CD14-positive monocyte (primary cell): ENCODE measurements around the gene SRCIN1. TPM values are rescaled to one million over a fixed set of nuclear protein-coding genes. Genes with fewer than 3 reads are reported as not detected.
A peak's percentile ranks its signal among the peaks of the same experiment; 100 is the strongest.

ENCODE experiments used
- DNase-seq, 3 donors: peaks; one replicate each; pipeline ENCODE4 v3.0.0-alpha.2; 2011 to 2022
- H2AFZ ChIP-seq: 2 replicates; pipeline ENCODE4 v1.6.0; 2012; ENCODE audit warnings: mild to moderate bottlenecking, low read depth, low read length, inconsistent platforms; ENCODE audit not compliant: insufficient read depth, poor library complexity, severe bottlenecking
- H3K27ac ChIP-seq, 2 donors: 1 replicate in 1 of 2; 2 replicates in 1 of 2; pipeline ENCODE4 v1.5.1; 2012 to 2013; ENCODE audit warnings: low read length in 2 of 2, control low read depth in 1 of 2, inconsistent platforms in 1 of 2, low read depth in 1 of 2, mild to moderate bottlenecking in 1 of 2
- H3K27me3 ChIP-seq, 2 donors: one replicate each; pipeline versions ENCODE4 v1.6.0 to v1.6.1; 2011 to 2013; ENCODE audit warnings: low read length in 2 of 2; ENCODE audit not compliant: control insufficient read depth in 2 of 2, insufficient read depth in 2 of 2
- H3K36me3 ChIP-seq, 2 donors: replicated peaks in 1 of 2; 1 replicate in 1 of 2; 2 replicates in 1 of 2; pipeline versions ENCODE4 v1.5.1 to v1.6.1; 2012 to 2013; ENCODE audit warnings: low read length in 2 of 2, control low read depth in 1 of 2, inconsistent platforms in 1 of 2, mild to moderate bottlenecking in 1 of 2; ENCODE audit not compliant: insufficient read depth in 2 of 2, control insufficient read depth in 1 of 2
- H3K4me1 ChIP-seq, 2 donors: 1 replicate in 1 of 2; 2 replicates in 1 of 2; pipeline versions ENCODE4 v1.5.1 to v1.6.1; 2012 to 2013; ENCODE audit warnings: low read length in 2 of 2, control low read depth in 1 of 2, inconsistent platforms in 1 of 2, mild to moderate bottlenecking in 1 of 2, moderate library complexity in 1 of 2; ENCODE audit not compliant: insufficient read depth in 2 of 2, control insufficient read depth in 1 of 2
- H3K4me2 ChIP-seq: replicated peaks from 2 replicates; pipeline ENCODE3; 2012; ENCODE audit warnings: low read length, moderate library complexity, mild to moderate bottlenecking; ENCODE audit not compliant: poor library complexity, severe bottlenecking; ENCODE audit errors: extremely low read depth
- H3K4me3 ChIP-seq, 3 experiments: fragments of 200-600 bp in 1 of 3; sonication (generic) in 1 of 3; replicated peaks in 1 of 3; 1 replicate in 2 of 3; 2 replicates in 1 of 3; pipeline ENCODE4 v1.5.1; 2011 to 2013; ENCODE audit warnings: low read length in 3 of 3, mild to moderate bottlenecking in 3 of 3, control low read depth in 2 of 3, low read depth in 2 of 3, inconsistent platforms in 1 of 3, moderate library complexity in 1 of 3
- H3K79me2 ChIP-seq: 2 replicates; pipeline ENCODE4 v1.6.0; 2012; ENCODE audit warnings: mild to moderate bottlenecking, control low read depth, inconsistent platforms, low read length, moderate library complexity; ENCODE audit not compliant: insufficient read depth
- H3K9ac ChIP-seq: 2 replicates; pipeline ENCODE4 v1.6.0; 2017; ENCODE audit warnings: low read length, mild to moderate bottlenecking; ENCODE audit not compliant: insufficient read depth, poor library complexity, severe bottlenecking
- H3K9me3 ChIP-seq, 2 donors: replicated peaks in 1 of 2; 1 replicate in 1 of 2; 2 replicates in 1 of 2; pipeline versions ENCODE4 v1.5.1 to v1.6.1; 2012 to 2013; ENCODE audit warnings: low read length in 2 of 2, control low read depth in 1 of 2; ENCODE audit not compliant: control insufficient read depth in 1 of 2, insufficient read depth in 1 of 2
- H4K20me1 ChIP-seq: 2 replicates; pipeline ENCODE4 v1.6.0; 2012; ENCODE audit warnings: mild to moderate bottlenecking, low read length, control low read depth, moderate library complexity; ENCODE audit not compliant: insufficient read depth
- H3K27ac Mint-ChIP-seq, 7 donors: one replicate each; pipeline ENCODE4 v1.8.0; 2020; ENCODE audit warnings: mild to moderate bottlenecking in 7 of 7, mixed read lengths in 7 of 7, moderate library complexity in 6 of 7, inconsistent platforms in 2 of 7
- H3K27me3 Mint-ChIP-seq, 3 donors: one replicate each; pipeline ENCODE4 v1.8.0; 2021 to 2022; ENCODE audit warnings: low read depth in 3 of 3, mild to moderate bottlenecking in 3 of 3, mixed read lengths in 3 of 3, moderate library complexity in 3 of 3, inconsistent platforms in 1 of 3
- H3K36me3 Mint-ChIP-seq, 2 donors: one replicate each; pipeline ENCODE4 v1.8.0; 2020; ENCODE audit warnings: mixed read lengths in 2 of 2, inconsistent platforms in 1 of 2, mild to moderate bottlenecking in 1 of 2
- H3K4me1 Mint-ChIP-seq: one replicate; pipeline ENCODE4 v1.8.0; 2020; ENCODE audit warnings: mild to moderate bottlenecking, mixed read lengths
- H3K4me3 Mint-ChIP-seq, 2 donors: one replicate each; pipeline ENCODE4 v1.8.0; 2020; ENCODE audit warnings: mild to moderate bottlenecking in 2 of 2, mixed read lengths in 2 of 2, moderate library complexity in 1 of 2
- H3K9me3 Mint-ChIP-seq, 7 donors: one replicate each; pipeline ENCODE4 v1.8.0; 2020 to 2022; ENCODE audit warnings: mixed read lengths in 7 of 7, mild to moderate bottlenecking in 6 of 7, moderate library complexity in 6 of 7, inconsistent platforms in 2 of 7
- CTCF ChIP-seq: fragments of 200-600 bp; IDR thresholded peaks from one replicate; pipeline ENCODE4 v1.8.0; 2022; ENCODE audit warnings: antibody characterized with exemption, mild to moderate bottlenecking
- WGBS: methylation state at CpG from one replicate; pipeline ENCODE4 v1.1.5; 2013; ENCODE audit warnings: missing lambda C conversion rate; ENCODE audit not compliant: insufficient coverage; 5-methylcytosine and 5-hydroxymethylcytosine counted together
- intact Hi-C, 2 donors: fragments of 100-400 bp; cut with micrococcal nuclease; formaldehyde crosslinking; loops; one replicate each; pipeline versions ENCODE4 v1.15.0 to v1.15.1; 2023
- polyA plus RNA-seq, 3 donors: library from polyadenylated mRNA; depleted of rRNA in 1 of 3; unstranded in 2 of 3; stranded (reverse) in 1 of 3; fragments of 300-500 nt in 2 of 3; fragments of >200 nt in 1 of 3; fragmentation: Illumina TruSeq in 2 of 3; gene quantifications; 1 replicate in 2 of 3; 2 replicates in 1 of 3; pipeline ENCODE4 v1.2.3, GENCODE V29; 2012 to 2021

The SRCIN1 gene
- polyA plus RNA-seq, 3 donors = 0.01 TPM; not detected in 2

- WGBS = 93% methylated on average over 8 of the region's 8 CpGs
- H3K36me3 ChIP-seq = no peaks in the 10 kb centered on the region
- Mint-ChIP-seq H3K36me3 (no peaks in the 10 kb centered on the region), H3K27ac (no peak overlapping the region), H3K4me1 (no peaks in the 10 kb centered on the region), H3K27me3 (peaks cover 14 to 47% (median 23%) of the 10 kb centered on the region in 3 donors), H3K4me3 (no peak overlapping the region), H3K9me3 (no peaks in the 10 kb centered on the region)
- H3K4me2 ChIP-seq = no peak overlapping the region
- no peak for TF ChIP-seq CTCF
- H3K4me1 ChIP-seq = no peaks in the 10 kb centered on the region
- H3K9ac ChIP-seq = no peak overlapping the region
- no peak for DNase-seq
- H3K9me3 ChIP-seq = no peaks in the 10 kb centered on the region
- no peak overlapping the region for H2AFZ ChIP-seq
- H3K27ac ChIP-seq = no peak overlapping the region
- no peak overlapping the region for H3K4me3 ChIP-seq
- H3K27me3 ChIP-seq = no peaks in the 10 kb centered on the region
- H4K20me1 ChIP-seq = no peaks in the 10 kb centered on the region
- H3K79me2 ChIP-seq = no peaks in the 10 kb centered on the region
- intact Hi-C loops = loop anchor here in 1 of 2 donors (10.0 kb wide), 1 partner anchor 114 kb away; no protein-coding TSS in a partner anchor
Measured at GRCh38 chr17:38550661-38551060, 55.1 kb downstream of the SRCIN1 start.

GRCh38 chr17:38549285-38549684 is 56.5 kb downstream of the SRCIN1 start:
- peaks cover 14 to 40% (median 17%) of the 10 kb centered on the region in 3 donors for H3K27me3 Mint-ChIP-seq
- H3K9me3 Mint-ChIP-seq = no peaks in the 10 kb centered on the region
- no peak for TF ChIP-seq CTCF

More at GRCh38 chr17:38549285-38549684, 56.5 kb downstream of the SRCIN1 start:
- 78% methylated on average over 4 of the region's 4 CpGs for WGBS
- H3K9ac ChIP-seq = no peak overlapping the region
- no peak overlapping the region for H2AFZ ChIP-seq
- H3K27me3 ChIP-seq = no peaks in the 10 kb centered on the region
- DNase-seq = no peak
- no peak overlapping the region for H3K4me2 ChIP-seq
- H3K79me2 ChIP-seq = no peaks in the 10 kb centered on the region
- no peaks in the 10 kb centered on the region for H3K4me1 Mint-ChIP-seq
- no peak overlapping the region for H3K27ac ChIP-seq
- no peaks in the 10 kb centered on the region for H3K9me3 ChIP-seq
- H3K27ac Mint-ChIP-seq = peak overlapping the region in 1 of 7 donors; percentile 11
- intact Hi-C loops = no loop called here
- H3K36me3 ChIP-seq = no peaks in the 10 kb centered on the region
- H3K4me1 ChIP-seq = no peaks in the 10 kb centered on the region
- peak overlapping the region in 1 of 2 donors; percentile 17 for H3K4me3 Mint-ChIP-seq
- no peaks in the 10 kb centered on the region for H3K36me3 Mint-ChIP-seq
- no peaks in the 10 kb centered on the region for H4K20me1 ChIP-seq
- no peak overlapping the region for H3K4me3 ChIP-seq
